ENCODE results near the gene NPBWR2.
"Not testable (repeated sequence)": the region's sequence is repeated elsewhere in the genome, so short reads cannot be mapped to it uniquely, and the experiment has no call there.

Gene NPBWR2

GRCh38 chr20:64103871-64104666, 3.3 kb downstream of the NPBWR2 start:
- DNase-seq (ENCODE audit: low read depth, low spot score): no peak

- no peak for DNase-seq (ENCODE audit: low read depth, low spot score)
Observed at GRCh38 chr20:64102647-64103354, 4.6 kb downstream of the NPBWR2 start.

- no peak for DNase-seq (ENCODE audit: low read depth, low spot score)
Observed at GRCh38 chr20:64101731-64102621, 5.4 kb downstream of the NPBWR2 start.

GRCh38 chr20:64100946-64101688, 6.2 kb downstream of the NPBWR2 start:
- no peak for DNase-seq (ENCODE audit: low read depth, low spot score)

- no peak for DNase-seq (ENCODE audit: low read depth, low spot score)
Observed at GRCh38 chr20:64100566-64100888, 6.8 kb downstream of the NPBWR2 start.

- DNase-seq (ENCODE audit: low read depth, low spot score): no peak
Observed at GRCh38 chr20:64099880-64100565, 7.3 kb downstream of the NPBWR2 start.

- DNase-seq (ENCODE audit: low read depth, low spot score): no peak
Observed at GRCh38 chr20:64099086-64099786, 8.1 kb downstream of the NPBWR2 start.

- no peak for DNase-seq (ENCODE audit: low read depth, low spot score)
Observed at GRCh38 chr20:64098471-64099013, 8.8 kb downstream of the NPBWR2 start.

GRCh38 chr20:64096535-64096934, 10.8 kb downstream of the NPBWR2 start:
- DNase-seq (ENCODE audit: low read depth, low spot score): no peak

- no peak for DNase-seq (ENCODE audit: low read depth, low spot score)
Observed at GRCh38 chr20:64095927-64096326, 11.4 kb downstream of the NPBWR2 start.

- DNase-seq (ENCODE audit: low read depth, low spot score): no peak
Observed at GRCh38 chr20:64095455-64095854, 11.9 kb downstream of the NPBWR2 start.

- DNase-seq (ENCODE audit: low read depth, low spot score): no peak
Observed at GRCh38 chr20:64093013-64093503, 14.3 kb downstream of the NPBWR2 start.

- no peak for DNase-seq (ENCODE audit: low read depth, low spot score)
Observed at GRCh38 chr20:64092258-64093012, 14.9 kb downstream of the NPBWR2 start.

- DNase-seq (ENCODE audit: low read depth, low spot score): no peak
Observed at GRCh38 chr20:64091770-64092169, 15.6 kb downstream of the NPBWR2 start.

- DNase-seq (ENCODE audit: low read depth, low spot score): no peak
Observed at GRCh38 chr20:64091340-64091739, 16.0 kb downstream of the NPBWR2 start.

GRCh38 chr20:64090165-64090564, 17.2 kb downstream of the NPBWR2 start:
- DNase-seq (ENCODE audit: low read depth, low spot score): no peak

GRCh38 chr20:64088586-64088985, 18.8 kb downstream of the NPBWR2 start:
- DNase-seq (ENCODE audit: low read depth, low spot score): not testable (repeated sequence)

GRCh38 chr20:64087226-64087825, 20.0 kb downstream of the NPBWR2 start:
- not testable (repeated sequence) for DNase-seq (ENCODE audit: low read depth, low spot score)

- no peak for DNase-seq (ENCODE audit: low read depth, low spot score)
Observed at GRCh38 chr20:64086801-64087200, 20.6 kb downstream of the NPBWR2 start.

All from activated CD4-positive, CD25-positive, alpha-beta regulatory T cell treated with anti-CD3 and anti-CD28 coated beads, Interleukin-2, amount 50 U/mL, for 16 hours (primary cell).